Tibial artery (tissue), 4 donors: ENCODE data around the gene ZKSCAN7.
"Not testable (repeated sequence)": the region's sequence is repeated elsewhere in the genome, so short reads cannot be mapped to it uniquely, and the experiment has no call there.

Source experiments
- DNase-seq, 2 donors: peaks; one replicate each; pipeline ENCODE4 v3.0.0-alpha.2; 2019
- H3K27ac ChIP-seq, 2 donors: fragments of 200-600 bp; sonication (generic) in 1 of 2; 1 replicate in 1 of 2; 2 replicates in 1 of 2; pipeline ENCODE4 v1.5.1; 2018 to 2019; ENCODE audit warnings: mild to moderate bottlenecking in 1 of 2
- H3K27me3 ChIP-seq, 2 donors: fragments of 200-600 bp; sonication (generic) in 1 of 2; one replicate each; pipeline versions ENCODE4 v1.5.1 to v1.6.0; 2016 to 2019
- H3K36me3 ChIP-seq, 3 donors: fragments of 200-600 bp; sonication (generic) in 2 of 3; one replicate each; pipeline ENCODE4 v1.5.1; 2016 to 2019; ENCODE audit warnings: mild to moderate bottlenecking in 2 of 3
- H3K4me1 ChIP-seq, 4 donors: fragments of 200-600 bp; sonication (generic) in 2 of 4; 1 replicate in 3 of 4; 2 replicates in 1 of 4; pipeline ENCODE4 v1.5.1; 2016 to 2019
- H3K4me3 ChIP-seq, 2 donors: fragments of 200-600 bp; sonication (generic) in 1 of 2; 1 replicate in 1 of 2; 2 replicates in 1 of 2; pipeline ENCODE4 v1.5.1; 2018 to 2019; ENCODE audit warnings: mild to moderate bottlenecking in 2 of 2
- H3K9me3 ChIP-seq, 3 donors: fragments of 200-600 bp; sonication (generic) in 1 of 3; one replicate each; pipeline ENCODE4 v1.5.1; 2016 to 2019
- CTCF ChIP-seq, 2 experiments: fragments of 200-600 bp in 1 of 2; fragments of 450-650 bp in 1 of 2; IDR thresholded peaks; one replicate each; pipeline ENCODE4 v1.5.1; 2017 to 2019; ENCODE audit warnings: antibody characterized with exemption in 2 of 2, mild to moderate bottlenecking in 1 of 2, moderate library complexity in 1 of 2
- intact Hi-C: fragments of 100-400 bp; cut with DNase I; formaldehyde crosslinking; loops from one replicate; pipeline ENCODE4 v1.15.0; 2023; ENCODE audit warnings: low total_unique reads

ZKSCAN7 gene

GRCh38 chr3:44557074-44557473 is 2.1 kb downstream of the ZKSCAN7 start:
- intact Hi-C loops: no loop called here
- no peak for DNase-seq
- TF ChIP-seq CTCF (IDR thresholded peaks at IDR 0.05): no peak

GRCh38 chr3:44561076-44561475 is 6.1 kb downstream of the ZKSCAN7 start:
- Histone ChIP-seq H3K27ac (no peak overlapping the region), H3K27me3 (no peaks in the 10 kb centered on the region), H3K36me3 (peaks cover 42 to 64% (median 54%) of the 10 kb centered on the region in 3 donors), H3K4me3 (no peak overlapping the region), H3K4me1 (peaks cover 0 to 10% (median 4%) of the 10 kb centered on the region in 4 donors), H3K9me3 (no peaks in the 10 kb centered on the region)
- intact Hi-C loops: no loop called here
- no peak for TF ChIP-seq CTCF (IDR thresholded peaks at IDR 0.05)
- no peak for DNase-seq

More at GRCh38 chr3:44557074-44557473, 2.1 kb downstream of the ZKSCAN7 start:
- H3K9me3 ChIP-seq: no peaks in the 10 kb centered on the region
- H3K4me1 ChIP-seq: peaks cover 0 to 16% (median 12%) of the 10 kb centered on the region in 4 donors
- H3K27me3 ChIP-seq: peaks cover 0 to 3% of the 10 kb centered on the region in 2 donors
- H3K4me3 ChIP-seq: no peak overlapping the region
- H3K27ac ChIP-seq: no peak overlapping the region
- H3K36me3 ChIP-seq: peaks cover 25 to 32% (median 30%) of the 10 kb centered on the region in 3 donors

- Histone ChIP-seq H3K4me1 (peaks cover 0 to 5% (median 0%) of the 10 kb centered on the region in 4 donors), H3K4me3 (no peak overlapping the region), H3K27ac (no peak overlapping the region), H3K9me3 (no peaks in the 10 kb centered on the region), H3K36me3 (peaks cover 51 to 72% (median 64%) of the 10 kb centered on the region in 3 donors), H3K27me3 (no peaks in the 10 kb centered on the region)
- DNase-seq: no peak
- no peak for TF ChIP-seq CTCF (IDR thresholded peaks at IDR 0.05)
- intact Hi-C loops: no loop called here
Measured at GRCh38 chr3:44562147-44562546, 7.2 kb downstream of the ZKSCAN7 start.

- Histone ChIP-seq H3K9me3 (peaks cover 0 to 39% (median 25%) of the 10 kb centered on the region in 3 donors), H3K4me3 (no peak overlapping the region), H3K27ac (no peak overlapping the region), H3K27me3 (no peaks in the 10 kb centered on the region), H3K4me1 (no peaks in the 10 kb centered on the region), H3K36me3 (peaks cover 73 to 82% (median 78%) of the 10 kb centered on the region in 3 donors)
- intact Hi-C loops: no loop called here
- TF ChIP-seq CTCF (IDR thresholded peaks at IDR 0.05): no peak
- DNase-seq: no peak
Measured at GRCh38 chr3:44568561-44568960, 13.6 kb downstream of the ZKSCAN7 start.

GRCh38 chr3:44571024-44571423 is 16.0 kb downstream of the ZKSCAN7 start:
- Histone ChIP-seq H3K27ac (no peak overlapping the region), H3K27me3 (no peaks in the 10 kb centered on the region), H3K4me1 (no peaks in the 10 kb centered on the region), H3K9me3 (peaks cover 0 to 39% (median 25%) of the 10 kb centered on the region in 3 donors), H3K4me3 (no peak overlapping the region), H3K36me3 (peaks cover 54 to 67% (median 60%) of the 10 kb centered on the region in 3 donors)
- TF ChIP-seq CTCF (IDR thresholded peaks at IDR 0.05): no peak
- intact Hi-C loops: no loop called here
- DNase-seq: no peak

GRCh38 chr3:44576613-44577012 is 21.6 kb downstream of the ZKSCAN7 start:
- H3K27ac ChIP-seq: no peak overlapping the region
- H3K4me1 ChIP-seq: no peaks in the 10 kb centered on the region
- no peaks in the 10 kb centered on the region for H3K27me3 ChIP-seq
- peaks cover 0 to 10% (median 0%) of the 10 kb centered on the region in 3 donors for H3K9me3 ChIP-seq
- no peak overlapping the region for H3K4me3 ChIP-seq
- H3K36me3 ChIP-seq: peaks cover 3 to 17% (median 8%) of the 10 kb centered on the region in 3 donors
- DNase-seq: no peak
- TF ChIP-seq CTCF (IDR thresholded peaks at IDR 0.05): no peak
- intact Hi-C loops: no loop called here

GRCh38 chr3:44577354-44577952 is 22.5 kb downstream of the ZKSCAN7 start:
- H3K9me3 ChIP-seq: not testable (repeated sequence)

GRCh38 chr3:44578316-44578715 is 23.3 kb downstream of the ZKSCAN7 start:
- H3K4me1 ChIP-seq, H3K36me3 ChIP-seq, intact Hi-C loops, H3K9me3 ChIP-seq, H3K27ac ChIP-seq, DNase-seq, H3K27me3 ChIP-seq, H3K4me3 ChIP-seq: not testable (repeated sequence)

More at GRCh38 chr3:44577354-44577952, 22.5 kb downstream of the ZKSCAN7 start:
- H3K4me1 ChIP-seq, H3K4me3 ChIP-seq, intact Hi-C loops, DNase-seq, H3K27ac ChIP-seq, H3K27me3 ChIP-seq, H3K36me3 ChIP-seq: not testable (repeated sequence)
